Superior temporal gyrus (tissue), 1 donor: ENCODE results near the gene CACNA1E.

ENCODE experiments used
- DNase-seq: peaks from one replicate; pipeline ENCODE4 v3.0.0-alpha.2; 2016; ENCODE audit errors: extremely low spot score

Gene CACNA1E

GRCh38 chr1:181680871-181681270, 197.6 kb downstream of the CACNA1E start:
- no peak for DNase-seq

- DNase-seq: no peak
These were observed 201.9 kb downstream of the CACNA1E start for GRCh38 chr1:181685211-181685610.

- no peak for DNase-seq
These were observed 218.6 kb downstream of the CACNA1E start for GRCh38 chr1:181701891-181702290.

GRCh38 chr1:181704546-181704945, 221.2 kb downstream of the CACNA1E start:
- no peak for DNase-seq

GRCh38 chr1:181711820-181712219, 228.5 kb downstream of the CACNA1E start:
- DNase-seq: no peak

- no peak for DNase-seq
These were observed 229.4 kb downstream of the CACNA1E start for GRCh38 chr1:181712711-181713110.

- no peak for DNase-seq
These were observed 231.1 kb downstream of the CACNA1E start for GRCh38 chr1:181714428-181714827.

GRCh38 chr1:181718034-181718433, 234.7 kb downstream of the CACNA1E start:
- no peak for DNase-seq

GRCh38 chr1:181726320-181727012, 243.1 kb downstream of the CACNA1E start:
- no peak for DNase-seq

- no peak for DNase-seq
These were observed 247.3 kb downstream of the CACNA1E start for GRCh38 chr1:181730606-181731005.

- no peak for DNase-seq
These were observed 249.1 kb downstream of the CACNA1E start for GRCh38 chr1:181732218-181732990.

GRCh38 chr1:181733486-181733885, 250.2 kb downstream of the CACNA1E start:
- no peak for DNase-seq

GRCh38 chr1:181737056-181737455, 253.7 kb downstream of the CACNA1E start:
- no peak for DNase-seq

- DNase-seq: no peak
These were observed 255.9 kb downstream of the CACNA1E start for GRCh38 chr1:181739214-181739613.

GRCh38 chr1:181742426-181742825, 259.1 kb downstream of the CACNA1E start:
- DNase-seq: no peak

- DNase-seq: no peak
These were observed 260.6 kb downstream of the CACNA1E start for GRCh38 chr1:181743878-181744312.

GRCh38 chr1:181746224-181746623, 262.9 kb downstream of the CACNA1E start:
- DNase-seq: no peak

- no peak for DNase-seq
These were observed 264.7 kb downstream of the CACNA1E start for GRCh38 chr1:181748013-181748412.

- DNase-seq: no peak
These were observed 270.8 kb downstream of the CACNA1E start for GRCh38 chr1:181754103-181754502.

- no peak for DNase-seq
These were observed 276.2 kb downstream of the CACNA1E start for GRCh38 chr1:181759481-181759880.

GRCh38 chr1:181763736-181764135, 280.4 kb downstream of the CACNA1E start:
- no peak for DNase-seq

GRCh38 chr1:181765451-181766026, 282.2 kb downstream of the CACNA1E start:
- no peak for DNase-seq
